ENCODE measurements around the gene WNT8A. TPM values are rescaled to one million over a fixed set of nuclear protein-coding genes. Genes with fewer than 3 reads are reported as not detected.

Gene WNT8A
- total and polyA plus RNA-seq, 2 of the 8 experiments (the other 6 are each of a cell fraction or from before 2014, with no cell fraction given): 0.06 TPM; not detected in 1

- FAIRE-seq: peak; percentile 68
Measured at GRCh38 chr5:138054847-138055558, 28.8 kb upstream of the WNT8A start.

More at GRCh38 chr5:138054847-138055558, 28.8 kb upstream of the WNT8A start:
- 69% methylated on average over 13 of the region's 13 CpGs; no CpG with 5 or more reads in 1 of the 2 experiments for WGBS, 2 experiments (ENCODE audit: extremely low coverage in 1 of 2, insufficient coverage in 1 of 2, insufficient read length in 1 of 2, insufficient replicate concordance in 2 of 2, low coverage in 1 of 2, low lambda C conversion rate in 2 of 2, missing lambda C conversion rate in 1 of 2)
- no peak overlapping the region for H3K56ac ChIP-seq (replicated peaks; ENCODE audit: insufficient read length, low read depth, low read length)
- no peaks in the 10 kb centered on the region for H3K79me2 ChIP-seq (ENCODE audit: control insufficient read depth in 1 of 2, insufficient read depth in 2 of 2, low read length in 2 of 2)
- peak overlapping the region; percentile 5 to 14; a peak in 2 of 4 replicates for H3K4me2 ChIP-seq (ENCODE audit: insufficient read depth in 1 of 2, low read depth in 2 of 2, low read length in 2 of 2)
- DNase-seq (ENCODE audit: low read depth in 1 of 2, low spot score in 2 of 2): no peak
- no peak overlapping the region for H2AK5ac ChIP-seq (ENCODE audit: low read depth, low read length)
- peak overlapping the region; percentile 48 for H2AFZ ChIP-seq (ENCODE audit: low read length)
- CTCF ChIA-PET (ENCODE audit: partially characterized antibody): interaction anchor here (0.7 to 2.7 kb wide), 5 partner anchors 8 to 19 kb away, joined by 3 to 12 read pairs (median 6); no protein-coding TSS in a partner anchor
- no peak overlapping the region for H2BK120ac ChIP-seq (replicated peaks; ENCODE audit: low read depth, low read length)
- no peaks in the 10 kb centered on the region for H3K23me2 ChIP-seq (ENCODE audit: low read depth, low read length)
- no peaks in the 10 kb centered on the region for H3K36me3 ChIP-seq (ENCODE audit: control insufficient read depth in 2 of 4, insufficient read depth in 4 of 4, low read length in 3 of 4)
- POLR2A ChIA-PET (ENCODE audit: partially characterized antibody): interaction anchor here (0.8 to 1.0 kb wide), 2 partner anchors 20 to 21 kb away, joined by 3 read pairs; no protein-coding TSS in a partner anchor
- H2BK12ac ChIP-seq (ENCODE audit: low read depth, low read length): no peak overlapping the region
- no peak overlapping the region for H2BK15ac ChIP-seq (ENCODE audit: low read length)
- no peak overlapping the region for H2BK5ac ChIP-seq (ENCODE audit: low read depth, low read length)
- H3K4me1 ChIP-seq (replicated peaks in 1 of 4; ENCODE audit: control insufficient read depth in 3 of 4, insufficient read depth in 4 of 4, low read length in 3 of 4): peaks cover 0 to 3% (median 0%) of the 10 kb centered on the region in 4 experiments; a peak in 1 of 7 replicates
- no peak overlapping the region for H4K5ac ChIP-seq (ENCODE audit: insufficient read length, low read depth, low read length)
- no peak overlapping the region for H3K23ac ChIP-seq (ENCODE audit: insufficient read length)
- no peak overlapping the region for H2BK20ac ChIP-seq (ENCODE audit: low read length)
- H3K9ac ChIP-seq (replicated peaks in 1 of 4; ENCODE audit: extremely low read depth in 1 of 4, low read depth in 3 of 4, low read length in 3 of 4): no peak overlapping the region
- no peaks in the 10 kb centered on the region for H4K20me1 ChIP-seq (replicated peaks in 1 of 2; ENCODE audit: control insufficient read depth in 1 of 2, insufficient read depth in 2 of 2, low read length in 2 of 2)
- H3K9me3 ChIP-seq (ENCODE audit: insufficient read depth in 2 of 2, low read depth in 1 of 2, low read length in 1 of 2): no peaks in the 10 kb centered on the region
- no peak overlapping the region for H4K8ac ChIP-seq (ENCODE audit: extremely low read depth, insufficient read depth, low read length)
- peak overlapping the region in 1 of 4 experiments; percentile 4; a peak in 1 of 8 replicates for H3K4me3 ChIP-seq (ENCODE audit: extremely low read depth in 1 of 4, insufficient read depth in 2 of 4, low read depth in 3 of 4, low read length in 4 of 4)
- H3K27ac ChIP-seq (ENCODE audit: low read depth, low read length): no peak overlapping the region
- H3K79me1 ChIP-seq (ENCODE audit: low read depth, low read length): no peaks in the 10 kb centered on the region
- no peak overlapping the region for H3K4ac ChIP-seq (replicated peaks; ENCODE audit: insufficient read length, low read depth, low read length)
- no peaks in the 10 kb centered on the region for H3K27me3 ChIP-seq (replicated peaks in 1 of 4; ENCODE audit: control insufficient read depth in 3 of 4, extremely low read depth in 1 of 4, insufficient read depth in 3 of 4, low read length in 3 of 4)
- no peak overlapping the region for H4K91ac ChIP-seq (replicated peaks; ENCODE audit: insufficient read length, low read length)
- no peak overlapping the region for H3K14ac ChIP-seq (ENCODE audit: insufficient read length)
- H3K18ac ChIP-seq (ENCODE audit: extremely low read depth, low read length): no peak overlapping the region
- TF ChIP-seq RBBP5 (IDR thresholded peaks at IDR 0.05; ENCODE audit: borderline replicate concordance, low read depth, low read length) (no peak), ATF2 (IDR thresholded peaks at IDR 0.05; ENCODE audit: low read length) (peak; percentile 90)
